Ascending aorta (tissue), 2 donors: ENCODE measurements around the gene AMDHD2. TPM values are rescaled to one million over a fixed set of nuclear protein-coding genes. Genes with fewer than 3 reads are reported as not detected.
A peak's percentile ranks its signal among the peaks of the same experiment; 100 is the strongest.

Experiments used
- DNase-seq, 2 donors: peaks; one replicate each; pipeline ENCODE4 v3.0.0-alpha.2; 2019; ENCODE audit warnings: low spot score in 2 of 2
- H3K27ac ChIP-seq, 2 donors: fragments of 200-600 bp; sonication (generic); one replicate each; pipeline ENCODE4 v1.5.1; 2016 to 2017; ENCODE audit warnings: mild to moderate bottlenecking in 1 of 2
- H3K27me3 ChIP-seq: fragments of 200-600 bp; sonication (generic); one replicate; pipeline ENCODE4 v1.5.1; 2017
- H3K36me3 ChIP-seq, 2 donors: fragments of 200-600 bp; sonication (generic); one replicate each; pipeline ENCODE4 v1.5.1; 2016
- H3K4me1 ChIP-seq, 2 donors: fragments of 200-600 bp; sonication (generic); one replicate each; pipeline ENCODE4 v1.5.1; 2016 to 2017; ENCODE audit warnings: mild to moderate bottlenecking in 1 of 2
- H3K4me3 ChIP-seq, 2 donors: fragments of 200-600 bp; sonication (generic); one replicate each; pipeline ENCODE4 v1.5.1; 2016 to 2017; ENCODE audit warnings: mild to moderate bottlenecking in 1 of 2
- H3K9me3 ChIP-seq, 2 donors: fragments of 200-600 bp; sonication (generic); one replicate each; pipeline ENCODE4 v1.5.1; 2016
- intact Hi-C: fragments of 100-400 bp; cut with DNase I; formaldehyde crosslinking; loops from one replicate; pipeline ENCODE4 v1.15.1; 2023
- total RNA-seq: library from RNA; depleted of rRNA; stranded (reverse); fragments of >200 nt; gene quantifications from one replicate; pipeline ENCODE4 v1.1.0, GENCODE V29; 2016
- TF ChIP-seq, protein P1 (sequence below), 3 experiments: fragments of 200-600 bp in 2 of 3; fragments of 450-650 bp in 1 of 3; sonication (generic) in 2 of 3; IDR thresholded peaks; one replicate each; pipeline ENCODE4 v1.5.1; 2016 to 2019; ENCODE audit warnings: antibody characterized with exemption in 3 of 3, mild to moderate bottlenecking in 1 of 3, moderate library complexity in 1 of 3

AMDHD2 gene
- total RNA-seq, 1 donor from 2014 or later, result 16.1 TPM

DNA sequence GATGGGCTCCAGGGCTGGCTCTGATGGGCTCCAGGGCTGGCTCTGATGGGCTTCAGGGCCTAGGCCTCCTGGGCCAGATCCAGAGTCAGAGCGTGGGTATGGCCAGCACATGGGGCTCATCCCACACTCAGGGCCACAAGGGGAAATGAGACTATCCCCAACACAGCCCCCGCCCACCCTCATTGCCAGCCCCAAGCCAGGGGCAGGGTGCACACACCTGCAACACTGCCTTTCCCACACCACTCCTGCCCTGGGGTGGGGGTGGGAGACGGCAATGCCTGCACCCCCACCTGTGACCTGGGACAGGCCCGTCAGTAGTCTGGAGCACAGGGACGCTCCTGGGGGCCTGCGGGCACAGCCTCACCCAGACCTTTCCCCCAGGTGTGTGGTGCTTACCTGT is 20.7 kb upstream of the AMDHD2 start:
- Histone ChIP-seq H3K36me3 (no peaks in the 10 kb centered on the region), H3K4me1 (peaks cover 12 to 30% of the 10 kb centered on the region in 2 donors), H3K9me3 (no peaks in the 10 kb centered on the region), H3K27me3 (no peaks in the 10 kb centered on the region), H3K27ac (no peak overlapping the region), H3K4me3 (no peak overlapping the region)
- TF ChIP-seq, protein P1, sequence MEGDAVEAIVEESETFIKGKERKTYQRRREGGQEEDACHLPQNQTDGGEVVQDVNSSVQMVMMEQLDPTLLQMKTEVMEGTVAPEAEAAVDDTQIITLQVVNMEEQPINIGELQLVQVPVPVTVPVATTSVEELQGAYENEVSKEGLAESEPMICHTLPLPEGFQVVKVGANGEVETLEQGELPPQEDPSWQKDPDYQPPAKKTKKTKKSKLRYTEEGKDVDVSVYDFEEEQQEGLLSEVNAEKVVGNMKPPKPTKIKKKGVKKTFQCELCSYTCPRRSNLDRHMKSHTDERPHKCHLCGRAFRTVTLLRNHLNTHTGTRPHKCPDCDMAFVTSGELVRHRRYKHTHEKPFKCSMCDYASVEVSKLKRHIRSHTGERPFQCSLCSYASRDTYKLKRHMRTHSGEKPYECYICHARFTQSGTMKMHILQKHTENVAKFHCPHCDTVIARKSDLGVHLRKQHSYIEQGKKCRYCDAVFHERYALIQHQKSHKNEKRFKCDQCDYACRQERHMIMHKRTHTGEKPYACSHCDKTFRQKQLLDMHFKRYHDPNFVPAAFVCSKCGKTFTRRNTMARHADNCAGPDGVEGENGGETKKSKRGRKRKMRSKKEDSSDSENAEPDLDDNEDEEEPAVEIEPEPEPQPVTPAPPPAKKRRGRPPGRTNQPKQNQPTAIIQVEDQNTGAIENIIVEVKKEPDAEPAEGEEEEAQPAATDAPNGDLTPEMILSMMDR (IDR thresholded peaks at IDR 0.05), result no peak
- DNase-seq, result no peak
- intact Hi-C loops, result no loop called here

DNA sequence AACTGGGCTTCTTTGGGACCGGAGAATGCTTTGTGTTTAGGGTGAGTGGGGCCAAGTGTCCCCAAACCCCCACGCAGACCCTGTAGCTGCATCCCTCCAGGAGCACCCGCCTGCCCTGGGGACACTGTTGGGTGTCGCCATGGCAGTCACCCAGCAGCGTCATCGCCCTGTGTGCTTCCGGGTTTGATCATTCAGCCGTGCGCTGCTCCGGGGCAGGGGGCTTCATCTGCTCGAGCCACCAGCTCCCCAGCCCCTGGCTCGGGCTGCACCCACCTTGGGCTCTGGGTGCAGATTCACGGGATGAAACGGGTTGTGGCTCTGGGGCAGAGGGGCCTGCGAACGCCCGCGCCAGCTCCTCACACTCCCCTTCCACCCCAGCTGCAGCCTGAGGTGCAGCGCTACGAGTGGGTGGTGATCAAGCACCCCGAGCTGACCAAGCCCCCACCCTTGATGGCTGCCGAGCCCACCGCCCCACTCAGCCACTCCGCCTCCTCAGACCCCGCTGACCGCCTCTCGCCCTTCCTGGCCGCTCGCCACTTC is 20.2 kb upstream of the AMDHD2 start:
- intact Hi-C loops, result loop anchor here (5.0 kb wide), 1 partner anchor 73 kb away; the partner anchor contains the start of gene CCNF
- no peak for DNase-seq
- no peaks in the 10 kb centered on the region for H3K36me3 ChIP-seq
- peaks cover 12 to 30% of the 10 kb centered on the region in 2 donors for H3K4me1 ChIP-seq
- no peaks in the 10 kb centered on the region for H3K27me3 ChIP-seq
- TF ChIP-seq, protein P1 (IDR thresholded peaks at IDR 0.05), result no peak
- no peak overlapping the region for H3K27ac ChIP-seq
- H3K9me3 ChIP-seq, result no peaks in the 10 kb centered on the region
- H3K4me3 ChIP-seq, result no peak overlapping the region

DNA sequence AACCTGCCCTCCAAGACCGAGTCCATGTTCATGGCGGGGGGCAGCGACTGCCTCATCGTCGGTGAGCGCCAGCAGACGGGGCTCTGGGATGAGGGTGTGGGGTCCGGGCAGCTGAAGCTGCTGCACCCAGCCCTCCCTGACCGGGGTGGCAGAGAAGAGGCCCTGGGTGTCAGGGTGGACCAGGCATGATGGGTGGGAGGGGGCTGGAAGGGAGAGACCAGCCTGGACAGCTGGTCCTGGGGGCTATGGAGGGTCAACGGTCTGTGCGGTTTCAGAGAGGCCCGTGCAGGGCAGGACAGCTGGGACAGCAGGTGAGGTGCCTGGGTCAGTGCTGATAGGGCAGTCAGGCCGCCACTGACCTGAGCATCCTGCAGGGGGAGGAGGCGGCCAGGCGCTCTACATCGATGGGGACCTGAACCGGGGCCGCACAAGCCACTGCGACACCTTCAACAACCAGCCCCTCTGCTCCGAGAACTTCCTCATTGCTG is 19.7 kb upstream of the AMDHD2 start:
- Histone ChIP-seq H3K4me3 (no peak overlapping the region), H3K27ac (no peak overlapping the region), H3K4me1 (peaks cover 12 to 30% of the 10 kb centered on the region in 2 donors), H3K27me3 (no peaks in the 10 kb centered on the region), H3K36me3 (no peaks in the 10 kb centered on the region), H3K9me3 (no peaks in the 10 kb centered on the region)
- TF ChIP-seq, protein P1 (IDR thresholded peaks at IDR 0.05), result no peak
- DNase-seq, result no peak
- intact Hi-C loops, result loop anchor here (5.0 kb wide), 1 partner anchor 73 kb away; the partner anchor contains the start of gene CCNF

DNA sequence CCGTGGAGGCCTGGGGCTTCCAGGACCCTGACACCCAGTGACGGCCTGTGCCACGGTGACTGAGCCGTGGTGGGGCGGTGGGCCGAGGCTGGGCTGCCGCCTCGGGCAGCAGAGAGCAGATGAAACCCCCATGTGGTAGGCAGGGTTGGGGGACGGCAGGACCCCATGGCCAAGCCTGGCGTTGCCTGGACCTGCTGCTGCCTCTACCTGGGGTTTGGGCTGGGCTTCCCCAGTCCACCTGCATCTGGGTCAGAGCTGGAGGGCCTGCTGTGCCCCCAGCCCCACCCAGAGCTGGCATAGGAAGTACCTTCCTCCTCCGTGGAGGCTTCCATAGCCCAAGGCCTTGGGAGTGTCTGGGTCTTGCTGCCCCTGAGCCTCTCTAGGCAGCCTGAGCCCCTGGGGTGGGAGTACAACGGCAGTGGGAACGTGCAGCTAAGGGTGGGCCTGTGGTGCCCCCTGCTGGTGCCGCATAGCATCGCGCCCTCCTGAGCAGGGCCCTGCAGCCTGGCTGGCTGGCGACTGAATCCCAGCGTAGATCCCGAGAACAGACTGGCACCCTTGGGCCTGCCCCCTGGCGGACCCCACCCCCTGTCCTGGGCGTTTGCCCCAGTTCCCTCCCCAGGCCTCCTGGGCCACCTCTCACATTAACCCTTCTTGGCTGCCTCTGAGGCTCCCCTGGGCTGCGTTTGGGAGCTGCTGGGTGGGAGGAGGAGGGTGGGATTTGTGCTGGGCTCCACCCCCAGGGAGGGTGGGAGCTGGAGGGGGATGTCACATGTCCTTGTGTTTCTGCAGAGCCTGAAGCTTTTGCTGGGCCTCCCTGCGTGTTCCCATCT is 19.0 kb upstream of the AMDHD2 start:
- H3K36me3 ChIP-seq, result no peaks in the 10 kb centered on the region
- peak in 1 of 2 donors; percentile 89 for DNase-seq
- H3K27ac ChIP-seq, result no peak overlapping the region
- TF ChIP-seq, protein P1 (IDR thresholded peaks at IDR 0.05), result peak; percentile 94 to 99 (median 98)
- H3K9me3 ChIP-seq, result no peaks in the 10 kb centered on the region
- no peaks in the 10 kb centered on the region for H3K27me3 ChIP-seq
- H3K4me1 ChIP-seq, result peaks cover 12 to 30% of the 10 kb centered on the region in 2 donors
- H3K4me3 ChIP-seq, result peak overlapping the region in 1 of 2 donors; percentile 38
- intact Hi-C loops, result loop anchor here (1.0 to 5.0 kb wide), 3 partner anchors 26 to 161 kb away; partner anchors contain the start of genes ABCA3, CCNF and TBC1D24

DNA sequence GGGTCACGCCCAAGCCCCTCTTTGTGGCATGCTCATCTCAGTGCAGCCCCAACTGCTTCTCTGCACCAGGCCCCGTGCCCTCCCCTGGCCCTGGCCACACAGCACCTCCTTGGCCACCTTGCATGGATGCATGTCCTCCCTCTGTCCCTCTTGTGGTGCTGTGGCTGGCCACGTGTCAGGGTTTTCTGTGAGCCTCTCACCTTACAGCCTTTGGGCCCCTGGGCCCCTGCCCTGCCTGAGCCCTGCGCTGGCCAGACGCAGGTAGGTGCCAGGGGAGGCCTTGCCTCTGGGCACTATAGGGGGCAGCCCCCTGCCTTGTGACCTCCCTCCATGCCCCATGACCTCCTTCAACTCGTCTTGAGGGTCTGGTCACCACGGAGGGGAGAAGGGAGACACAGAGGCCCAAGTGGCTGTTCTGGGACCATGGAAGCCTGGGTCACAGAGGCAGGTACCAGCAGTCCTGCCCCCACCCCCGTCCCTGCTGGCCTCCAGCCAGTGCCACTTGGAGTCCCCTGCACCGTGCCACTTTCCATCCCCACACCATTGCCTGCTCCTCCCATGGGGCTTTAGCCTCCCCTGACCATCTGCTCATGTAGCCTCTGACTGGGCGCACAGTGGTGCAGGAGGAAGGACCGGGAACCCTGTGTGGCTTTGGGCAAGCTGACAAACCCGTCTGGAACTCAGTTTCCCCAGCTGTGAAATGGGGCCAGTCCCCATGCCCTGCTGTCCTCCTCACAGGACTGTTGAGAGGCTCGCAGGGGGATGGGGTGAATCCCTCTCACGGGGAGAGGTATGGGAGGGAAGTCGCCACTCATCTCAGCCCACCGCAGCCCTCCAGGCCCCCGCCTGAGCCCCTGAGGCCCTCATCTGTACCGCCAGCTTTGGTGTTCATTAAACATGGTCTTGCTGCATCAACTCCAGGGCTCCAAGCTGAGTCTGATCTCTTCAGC is 17.9 kb upstream of the AMDHD2 start:
- Histone ChIP-seq H3K27me3 (no peaks in the 10 kb centered on the region), H3K9me3 (no peaks in the 10 kb centered on the region), H3K27ac (no peak overlapping the region), H3K36me3 (no peaks in the 10 kb centered on the region), H3K4me3 (no peak overlapping the region), H3K4me1 (peaks cover 12 to 27% of the 10 kb centered on the region in 2 donors)
- DNase-seq, result no peak
- TF ChIP-seq, protein P1 (IDR thresholded peaks at IDR 0.05), result no peak
- intact Hi-C loops, result loop anchor here (1.0 to 5.0 kb wide), 3 partner anchors 27 to 162 kb away; partner anchors contain the start of genes ABCA3, CCNF and TBC1D24
